H1 (cell line): ENCODE data around the gene UTP20. TPM values are rescaled to one million over a fixed set of nuclear protein-coding genes. Genes with fewer than 3 reads are reported as not detected.

Experiments
- CBX5 ChIP-seq: fragments of 300-800, 300-1000 bp; sonication (generic); IDR thresholded peaks from 2 replicates; pipeline ENCODE4 v1.7.1; 2016; ENCODE audit warnings: antibody characterized with exemption, low read length, low read depth
- CTCF ChIP-seq, 3 experiments: IDR thresholded peaks; 1 replicate in 2 of 3; 2 replicates in 1 of 3; pipeline versions ENCODE4 v1.5.1 to v1.6.1; 2011; ENCODE audit warnings: low read length in 3 of 3, mild to moderate bottlenecking in 3 of 3, inconsistent platforms in 2 of 3, low read depth in 1 of 3, moderate library complexity in 1 of 3; ENCODE audit not compliant: insufficient read depth in 1 of 3; ENCODE audit errors: control extremely low read depth in 1 of 3
- JUN ChIP-seq: IDR thresholded peaks from 2 replicates; pipeline ENCODE4 v1.6.1; 2011; ENCODE audit warnings: low read depth, mild to moderate bottlenecking, improper control_type of control experiment, low read length
- SIN3A ChIP-seq, 2 experiments: IDR thresholded peaks in 1 of 2; conservative IDR thresholded peaks in 1 of 2; 2 replicates each; pipeline ENCODE4 v1.6.1; 2011 to 2012; ENCODE audit warnings: low read length in 2 of 2, improper control_type of control experiment in 1 of 2, low read depth in 1 of 2, mild to moderate bottlenecking in 1 of 2
- polyA plus RNA-seq, 7 experiments: library from polyadenylated mRNA; depleted of rRNA in 3 of 7; stranded (reverse) in 5 of 7; unstranded in 2 of 7; fragments of >200 nt in 5 of 7; fragments of 200-250 nt in 2 of 7; gene quantifications; 1 replicate in 5 of 7; 2 replicates in 1 of 7; 4 replicates in 1 of 7; pipeline versions ENCODE4 v1.2.1 to v1.2.3, GENCODE V29; 2011 to 2013; ENCODE audit warnings: missing spikeins in 2 of 7, mixed read lengths in 2 of 7
- total RNA-seq: library from RNA; stranded (reverse); fragmentation: NEBNext Ultra II Directional; extraction: Animal tissue kit (Norgen Biotek cat#: 25700); gene quantifications from 2 replicates; pipeline ENCODE4 v1.2.1, GENCODE V29; 2021

UTP20 gene
- total and polyA plus RNA-seq, 2 of the 8 experiments (the other 6 are each of a cell fraction or from before 2014, with no cell fraction given) = 8.5 to 48.4 TPM

GRCh38 chr12:101368016-101368415 lies 88.1 kb downstream of the UTP20 start (continued):
- no peak for TF ChIP-seq CBX5
- no peak for TF ChIP-seq JUN
- no peak for TF ChIP-seq CTCF (IDR thresholded peaks at IDR 0.05; ENCODE audit: control extremely low read depth in 1 of 3, insufficient read depth in 1 of 3, low read depth in 1 of 3, low read length in 3 of 3)
- TF ChIP-seq SIN3A (conservative IDR thresholded peaks at IDR 0.05 in 1 of 2, IDR thresholded peaks at IDR 0.05 in 1 of 2; ENCODE audit: low read depth in 1 of 2, low read length in 2 of 2) = no peak
